K562 (cell line): ENCODE data around the gene P4HTM. TPM values are rescaled to one million over a fixed set of nuclear protein-coding genes. Genes with fewer than 3 reads are reported as not detected.
A peak's percentile ranks its signal among the peaks of the same experiment; 100 is the strongest.

Experiments
- ATF7 ChIP-seq: fragments of 450-650 bp; IDR thresholded peaks from 2 replicates; pipeline ENCODE4 v1.7.1; 2014; ENCODE audit warnings: mild to moderate bottlenecking, moderate library complexity
- BDP1 ChIP-seq: IDR thresholded peaks from 3 replicates; pipeline ENCODE4 v1.6.1; 2011; ENCODE audit not compliant: insufficient read length, insufficient read depth
- CHD2 ChIP-seq: IDR thresholded peaks from 2 replicates; pipeline ENCODE4 v1.6.1; 2011; ENCODE audit warnings: low read depth, low read length
- CTBP1 ChIP-seq: fragments of 450-650 bp; IDR thresholded peaks from 2 replicates; pipeline ENCODE4 v1.6.1; 2016; ENCODE audit warnings: borderline replicate concordance
- DPF2 ChIP-seq: fragments of 450-650 bp; IDR thresholded peaks from 2 replicates; pipeline ENCODE4 v1.6.1; 2016
- FOXM1 ChIP-seq, 2 experiments: fragments of 450-650 bp in 1 of 2; sonication (generic) in 1 of 2; formaldehyde crosslinking in 1 of 2; IDR thresholded peaks; 2 replicates each; pipeline versions ENCODE4 v1.6.1 to v1.9.0; 2017 to 2022; ENCODE audit warnings: low read depth in 2 of 2, mild to moderate bottlenecking in 2 of 2, missing genetic modification reagents in 1 of 2, moderate library complexity in 1 of 2
- ID3 ChIP-seq, 2 experiments: fragments of 250-450 bp in 1 of 2; fragments of 450-650 bp in 1 of 2; sonication (Bioruptor Pico) in 1 of 2; IDR thresholded peaks; 2 replicates each; pipeline versions ENCODE4 v1.6.1 to v1.8.0; 2016 to 2021; ENCODE audit warnings: mild to moderate bottlenecking in 2 of 2, moderate library complexity in 2 of 2, missing compliant biosample characterization in 1 of 2, missing genetic modification characterization in 1 of 2
- JUND ChIP-seq, 2 experiments: IDR thresholded peaks; 2 replicates in 1 of 2; 3 replicates in 1 of 2; pipeline ENCODE4 v1.6.1; 2011; ENCODE audit warnings: borderline replicate concordance in 2 of 2, low read depth in 2 of 2, low read length in 2 of 2, improper control_type of control experiment in 1 of 2, missing biosample characterization in 1 of 2, missing genetic modification characterization in 1 of 2, missing genetic modification reagents in 1 of 2
- KHSRP ChIP-seq: fragments of 450-650 bp; IDR thresholded peaks from 2 replicates; pipeline ENCODE4 v1.6.1; 2017
- MED1 ChIP-seq: sonication (generic); formaldehyde crosslinking; IDR thresholded peaks from 2 replicates; pipeline ENCODE4 v1.8.1; 2023; ENCODE audit warnings: missing genetic modification reagents, borderline replicate concordance
- NEUROD1 ChIP-seq: fragments of 150-350 bp; IDR thresholded peaks from 2 replicates; pipeline ENCODE4 v1.6.1; 2014; ENCODE audit warnings: borderline replicate concordance, low read length, low read depth; ENCODE audit not compliant: partially characterized antibody
- NRF1 ChIP-seq, 2 experiments: fragments of 450-650 bp; IDR thresholded peaks in 1 of 2; conservative IDR thresholded peaks in 1 of 2; 2 replicates each; pipeline ENCODE4 v1.6.1; 2014; ENCODE audit warnings: mild to moderate bottlenecking in 2 of 2
- OTX1 ChIP-seq: fragments of 450-650 bp; formaldehyde crosslinking; IDR thresholded peaks from 2 replicates; pipeline ENCODE4 v1.4.0; 2022; ENCODE audit warnings: mild to moderate bottlenecking
- PHF20 ChIP-seq: fragments of 450-650 bp; IDR thresholded peaks from 2 replicates; pipeline ENCODE4 v1.6.1; 2018; ENCODE audit not compliant: partially characterized antibody
- POLR2G ChIP-seq: fragments of 200-400 bp; formaldehyde crosslinking; IDR thresholded peaks from 2 replicates; pipeline ENCODE4 v1.6.1; 2017; ENCODE audit warnings: low read depth, mild to moderate bottlenecking, antibody characterized with exemption, low read length, moderate library complexity
- RBFOX2 ChIP-seq: fragments of 200-400 bp; formaldehyde crosslinking; IDR thresholded peaks from 2 replicates; pipeline ENCODE4 v1.6.1; 2017; ENCODE audit warnings: low read depth, mild to moderate bottlenecking, low read length, moderate library complexity
- RBM14 ChIP-seq: fragments of 200-400 bp; formaldehyde crosslinking; IDR thresholded peaks from 2 replicates; pipeline ENCODE4 v1.6.1; 2018; ENCODE audit warnings: low read depth, mild to moderate bottlenecking, low read length, moderate library complexity, borderline replicate concordance; ENCODE audit not compliant: insufficient read depth
- RBM22 ChIP-seq: fragments of 200-400 bp; formaldehyde crosslinking; IDR thresholded peaks from 2 replicates; pipeline ENCODE4 v1.6.1; 2018; ENCODE audit warnings: low read length, low read depth; ENCODE audit not compliant: poor library complexity, severe bottlenecking
- SMARCE1 ChIP-seq: fragments of 450-650 bp; IDR thresholded peaks from 2 replicates; pipeline ENCODE4 v1.7.1; 2016; ENCODE audit warnings: mild to moderate bottlenecking
- TEAD4 ChIP-seq, 2 experiments: sonication (generic) in 1 of 2; formaldehyde crosslinking in 1 of 2; IDR thresholded peaks; 2 replicates each; pipeline versions ENCODE4 v1.6.1 to v1.8.0; 2012 to 2022; ENCODE audit warnings: borderline replicate concordance in 1 of 2, inconsistent platforms in 1 of 2, low read length in 1 of 2, mild to moderate bottlenecking in 1 of 2, missing genetic modification reagents in 1 of 2
- XRCC5 ChIP-seq: fragments of 200-400 bp; formaldehyde crosslinking; IDR thresholded peaks from 2 replicates; pipeline ENCODE4 v1.6.1; 2017; ENCODE audit warnings: low read depth, mild to moderate bottlenecking, low read length
- YY1 ChIP-seq, 3 experiments: IDR thresholded peaks; 2 replicates each; pipeline ENCODE4 v1.6.1; 2011; ENCODE audit warnings: low read length in 2 of 3, mild to moderate bottlenecking in 2 of 3, moderate library complexity in 2 of 3, borderline replicate concordance in 1 of 3, control low read depth in 1 of 3, low read depth in 1 of 3; ENCODE audit not compliant: insufficient read depth in 3 of 3, insufficient replicate concordance in 2 of 3, control insufficient read depth in 1 of 3, insufficient read length in 1 of 3; ENCODE audit errors: extremely low read depth in 1 of 3
- ZC3H8 ChIP-seq: fragments of 450-650 bp; IDR thresholded peaks from 2 replicates; pipeline ENCODE4 v1.6.1; 2017
- ZNF263 ChIP-seq: sonication (generic); formaldehyde crosslinking; IDR thresholded peaks from 2 replicates; pipeline ENCODE4 v1.8.0; 2022; ENCODE audit warnings: mild to moderate bottlenecking, missing genetic modification reagents, borderline replicate concordance
- polyA plus RNA-seq, 8 experiments: library from polyadenylated mRNA; depleted of rRNA in 4 of 8; stranded (reverse) in 5 of 8; unstranded in 3 of 8; fragments of >200 nt; fragmentation: Nextera tagmentation in 2 of 8; fragmentation: Illumina TruSeq in 1 of 8; extraction: Ambion mirVana in 2 of 8; extraction: Trizol in 1 of 8; gene quantifications; 2 replicates each; pipeline versions ENCODE4 v1.2.1 to v1.2.3, GENCODE V29; 2011 to 2014; ENCODE audit warnings: inconsistent platforms in 1 of 8, missing spikeins in 1 of 8
- total RNA-seq, 7 experiments: library from RNA; depleted of rRNA in 6 of 7; stranded (reverse); fragments of >200 nt in 6 of 7; fragmentation: Illumina TruSeq in 2 of 7; extraction: Trizol in 2 of 7; gene quantifications; 2 replicates each; pipeline versions ENCODE4 v1.2.1 to v1.2.3, GENCODE V29; 2011 to 2021; ENCODE audit warnings: low replicate concordance in 1 of 7

The P4HTM gene
- total and polyA plus RNA-seq, 9 of the 15 experiments (the other 6 are each of a cell fraction or from before 2014, with no cell fraction given) = 0.09 to 0.66 (median 0.25) TPM; not detected in 2

- TF ChIP-seq RBM22 (no peak), MED1 (CRISPR knock-in tag) (no peak), CHD2 (peak; percentile 45; the same call in 1 of the 2 replicates), NRF1 (conservative IDR thresholded peaks at IDR 0.05 in 1 of 2, IDR thresholded peaks at IDR 0.05 in 1 of 2) (peak; percentile 24 to 64; a peak in 3 of 4 replicates), KHSRP (no peak), ZC3H8 (no peak), NEUROD1 (peak; percentile 44), XRCC5 (peak; percentile 44; the same call in 1 of the 2 replicates), DPF2 (peak; percentile 90; the same call in 1 of the 2 replicates), POLR2G (peak; percentile 78), CTBP1 (peak; percentile 89), PHF20 (peak; percentile 56), RBFOX2 (peak; percentile 75), ID3 (CRISPR knock-in tag; IDR thresholded peaks at IDR 0.05) (no peak), ID3 (tag; IDR thresholded peaks at IDR 0.05) (no peak), ZNF263 (CRISPR knock-in tag) (no peak), JUND (IDR thresholded peaks at IDR 0.05; ENCODE audit: borderline replicate concordance, low read depth, low read length) (peak; percentile 98), JUND (tag; IDR thresholded peaks at IDR 0.05; ENCODE audit: borderline replicate concordance, low read depth, low read length) (peak; percentile 92; the same call in 1 of the 3 replicates), BDP1 (no peak), TEAD4 (IDR thresholded peaks at IDR 0.05; ENCODE audit: low read length) (peak; percentile 75), TEAD4 (CRISPR knock-in tag; IDR thresholded peaks at IDR 0.05; ENCODE audit: borderline replicate concordance) (no peak), OTX1 (CRISPR knock-in tag) (no peak), RBM14 (no peak), SMARCE1 (peak; percentile 90; the same call in 1 of the 2 replicates), YY1 (IDR thresholded peaks at IDR 0.05; ENCODE audit: borderline replicate concordance in 1 of 3, control insufficient read depth in 1 of 3, extremely low read depth in 1 of 3, insufficient read depth in 3 of 3, insufficient read length in 1 of 3, insufficient replicate concordance in 2 of 3, low read depth in 1 of 3, low read length in 2 of 3) (peak in 2 of 3 experiments; percentile 19 to 29), ATF7 (peak; percentile 65; the same call in 1 of the 2 replicates), FOXM1 (IDR thresholded peaks at IDR 0.05; ENCODE audit: low read depth) (no peak), FOXM1 (CRISPR knock-in tag; IDR thresholded peaks at IDR 0.05; ENCODE audit: low read depth) (no peak)
Measured at GRCh38 chr3:48989796-48990635, at the start of gene P4HTM (continued).
